Tibial nerve (tissue), 4 donors: ENCODE results near the gene FAM107A. TPM values are rescaled to one million over a fixed set of nuclear protein-coding genes. Genes with fewer than 3 reads are reported as not detected.

Source experiments
- DNase-seq, 2 donors: peaks; one replicate each; pipeline ENCODE4 v3.0.0-alpha.2; 2019; ENCODE audit warnings: low spot score in 2 of 2
- H3K27ac ChIP-seq, 4 donors: fragments of 200-600 bp; sonication (generic) in 3 of 4; one replicate each; pipeline ENCODE4 v1.5.1; 2017 to 2019; ENCODE audit warnings: mild to moderate bottlenecking in 1 of 4
- H3K27me3 ChIP-seq, 2 donors: fragments of 200-600 bp; sonication (generic) in 1 of 2; one replicate each; pipeline versions ENCODE4 v1.5.1 to v1.6.0; 2017 to 2019
- H3K36me3 ChIP-seq, 3 donors: fragments of 200-600 bp; sonication (generic); one replicate each; pipeline ENCODE4 v1.5.1; 2018 to 2019
- H3K4me1 ChIP-seq, 4 donors: fragments of 200-600 bp; sonication (generic) in 3 of 4; one replicate each; pipeline ENCODE4 v1.5.1; 2017 to 2019
- H3K4me3 ChIP-seq, 4 donors: fragments of 200-600 bp; sonication (generic) in 3 of 4; one replicate each; pipeline ENCODE4 v1.5.1; 2017 to 2019; ENCODE audit warnings: mild to moderate bottlenecking in 1 of 4, moderate library complexity in 1 of 4
- H3K9me3 ChIP-seq, 4 donors: fragments of 200-600 bp; sonication (generic) in 3 of 4; one replicate each; pipeline ENCODE4 v1.5.1; 2017 to 2019
- CTCF ChIP-seq, 5 experiments: fragments of 200-600 bp in 3 of 5; fragments of 450-650 bp in 2 of 5; sonication (generic) in 3 of 5; IDR thresholded peaks; one replicate each; pipeline ENCODE4 v1.5.1; 2016 to 2019; ENCODE audit warnings: antibody characterized with exemption in 5 of 5, mild to moderate bottlenecking in 3 of 5, moderate library complexity in 2 of 5
- EP300 ChIP-seq, 2 donors: sonication (generic); formaldehyde crosslinking; IDR thresholded peaks; one replicate each; pipeline ENCODE4 v1.6.1; 2017; ENCODE audit warnings: antibody characterized with exemption in 2 of 2, mild to moderate bottlenecking in 1 of 2
- POLR2A ChIP-seq, 2 donors: fragments of 450-650 bp; IDR thresholded peaks; one replicate each; pipeline ENCODE4 v1.6.1; 2017; ENCODE audit warnings: antibody characterized with exemption in 2 of 2, mild to moderate bottlenecking in 2 of 2, moderate library complexity in 2 of 2
- WGBS, 2 donors: methylation state at CpG; one replicate each; pipeline ENCODE4 v1.1.5; 2018; 5-methylcytosine and 5-hydroxymethylcytosine counted together
- total RNA-seq, 4 donors: library from RNA; depleted of rRNA; stranded (reverse); fragments of >200 nt; gene quantifications; one replicate each; pipeline ENCODE4 v1.1.0, GENCODE V29; 2016

FAM107A gene
- total RNA-seq, 4 donors from 2014 or later, result 147 to 305 (median 227) TPM

- 56 to 71% methylated on average over 4 to 8 of the region's 8 CpGs for WGBS, 2 donors
- TF ChIP-seq CTCF (IDR thresholded peaks at IDR 0.05) (no peak), EP300 (IDR thresholded peaks at IDR 0.05) (no peak), POLR2A (IDR thresholded peaks at IDR 0.05) (no peak)
- Histone ChIP-seq H3K27me3 (no peaks in the 10 kb centered on the region), H3K27ac (no peak overlapping the region), H3K9me3 (no peaks in the 10 kb centered on the region), H3K36me3 (peaks cover 0 to 99% (median 4%) of the 10 kb centered on the region in 3 donors), H3K4me3 (no peak overlapping the region), H3K4me1 (peaks cover 0 to 3% (median 0%) of the 10 kb centered on the region in 4 donors)
- DNase-seq, result no peak
Measured at GRCh38 chr3:58520403-58521335, 56.5 kb downstream of the FAM107A start.

GRCh38 chr3:58519668-58520402 is 57.4 kb downstream of the FAM107A start:
- H3K27ac ChIP-seq, result no peak overlapping the region
- no peak for DNase-seq
- no peaks in the 10 kb centered on the region for H3K9me3 ChIP-seq
- TF ChIP-seq CTCF (IDR thresholded peaks at IDR 0.05), result no peak
- no peak for TF ChIP-seq EP300 (IDR thresholded peaks at IDR 0.05)
- no peak for TF ChIP-seq POLR2A (IDR thresholded peaks at IDR 0.05)
- no peaks in the 10 kb centered on the region for H3K27me3 ChIP-seq
- no peak overlapping the region for H3K4me3 ChIP-seq
- WGBS, 2 donors, result 84 to 85% methylated on average over 6 of the region's 6 CpGs
- peaks cover 0 to 3% (median 0%) of the 10 kb centered on the region in 4 donors for H3K4me1 ChIP-seq
- H3K36me3 ChIP-seq, result peaks cover 0 to 97% (median 4%) of the 10 kb centered on the region in 3 donors

- DNase-seq, result no peak
- H3K4me3 ChIP-seq, result no peak overlapping the region
- H3K27ac ChIP-seq, result no peak overlapping the region
- no peaks in the 10 kb centered on the region for H3K9me3 ChIP-seq
- no peak for TF ChIP-seq EP300 (IDR thresholded peaks at IDR 0.05)
- no peak for TF ChIP-seq POLR2A (IDR thresholded peaks at IDR 0.05)
- TF ChIP-seq CTCF (IDR thresholded peaks at IDR 0.05), result no peak
- WGBS, 2 donors, result 51 to 60% methylated on average over 3 of the region's 3 CpGs
- peaks cover 0 to 97% (median 4%) of the 10 kb centered on the region in 3 donors for H3K36me3 ChIP-seq
- no peaks in the 10 kb centered on the region for H3K27me3 ChIP-seq
- peaks cover 0 to 3% (median 0%) of the 10 kb centered on the region in 4 donors for H3K4me1 ChIP-seq
Measured at GRCh38 chr3:58518291-58518789, 58.9 kb downstream of the FAM107A start.

- DNase-seq, result no peak
- H3K4me3 ChIP-seq, result no peak overlapping the region
- TF ChIP-seq EP300 (IDR thresholded peaks at IDR 0.05) (no peak), CTCF (IDR thresholded peaks at IDR 0.05) (no peak), POLR2A (IDR thresholded peaks at IDR 0.05) (no peak)
- no peak overlapping the region for H3K27ac ChIP-seq
- peaks cover 0 to 84% (median 3%) of the 10 kb centered on the region in 3 donors for H3K36me3 ChIP-seq
- no peaks in the 10 kb centered on the region for H3K27me3 ChIP-seq
- H3K9me3 ChIP-seq, result no peaks in the 10 kb centered on the region
- no peaks in the 10 kb centered on the region for H3K4me1 ChIP-seq
- WGBS, 2 donors, result 94 to 96% methylated on average over 3 of the region's 3 CpGs
Measured at GRCh38 chr3:58514405-58514804, 62.8 kb downstream of the FAM107A start.

Other genes starting within 250 kb of the FAM107A start
- 10 to 100 TPM; 22.7 to 51.3 (median 41.0) TPM for gene PXK, start 244.5 kb downstream of the FAM107A start, total RNA-seq
- gene PDHB, start 143.6 kb downstream of the FAM107A start, total RNA-seq, result 10 to 100 TPM; 49.8 to 66.7 (median 55.6) TPM
- gene KCTD6, start 85.3 kb downstream of the FAM107A start, total RNA-seq, result 10 to 100 TPM; 16.1 to 19.4 (median 17.8) TPM
- gene ACOX2, start 40.2 kb downstream of the FAM107A start, total RNA-seq, result 10 to 100 TPM; 18.6 to 43.1 (median 36.1) TPM
- not detected for gene FAM3D, start 89.4 kb upstream of the FAM107A start, total RNA-seq